AG04449 (cell line): ENCODE data around the gene EXOC4.

Source experiments
- CTCF ChIA-PET: fragments of 350-600 bp; formaldehyde crosslinking; extraction: SDS; loops from one replicate; lab custom pipeline; 2021; ENCODE audit warnings: antibody characterized with exemption; lab: Yijun Ruan, JAX
- POLR2A ChIA-PET: fragments of 400-600, 350-600 bp; formaldehyde crosslinking; extraction: SDS; loops from one replicate; lab custom pipeline; 2020; ENCODE audit warnings: antibody characterized with exemption, inconsistent platforms; lab: Yijun Ruan, JAX
- DNase-seq: peaks from one replicate; pipeline ENCODE4 v3.0.0-alpha.2; 2010; ENCODE audit warnings: low read depth, low spot score
- H3K4me3 ChIP-seq: 2 replicates; pipeline ENCODE4 v1.5.1; 2011; ENCODE audit warnings: low read depth, mild to moderate bottlenecking, control low read depth, low read length
- TF ChIP-seq, protein P1 (sequence below): IDR thresholded peaks from one replicate; pipeline ENCODE4 v1.5.1; 2011; ENCODE audit warnings: mild to moderate bottlenecking, moderate library complexity, low read length, control low read depth, inconsistent platforms; ENCODE audit not compliant: insufficient read depth; ENCODE audit errors: missing control alignments

The EXOC4 gene

DNA sequence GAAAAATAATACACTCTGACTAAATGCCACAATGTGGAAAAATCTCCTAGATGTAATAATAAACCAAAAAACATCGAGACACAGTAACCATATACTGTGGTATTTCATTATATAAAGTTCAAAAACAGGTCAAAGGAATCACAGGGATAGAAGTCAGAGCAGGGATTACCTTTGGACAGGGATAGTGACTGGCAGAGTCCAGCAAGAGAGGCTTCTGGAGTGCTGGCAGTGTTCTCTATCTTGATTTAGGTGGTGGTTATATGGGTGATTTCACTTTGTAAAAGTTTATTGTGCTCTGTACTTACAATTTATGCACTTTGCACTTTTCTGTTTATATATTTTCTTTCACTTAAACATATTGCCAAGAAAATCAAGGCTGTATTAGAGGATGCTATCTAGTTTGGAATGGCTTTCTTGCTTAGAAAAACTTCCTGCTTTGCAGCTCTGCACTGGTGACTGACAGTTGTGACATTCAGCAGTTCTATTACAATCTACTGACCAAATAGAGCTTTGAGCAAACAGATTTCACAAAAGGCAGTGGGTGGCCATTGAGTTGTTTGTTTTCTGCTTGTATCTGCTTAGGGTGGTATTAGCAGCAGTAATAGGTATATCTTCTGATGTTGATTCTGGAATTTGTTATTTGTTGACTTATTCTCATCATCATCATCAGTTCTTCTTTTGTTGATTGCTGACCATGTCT lies 610.6 kb downstream of the EXOC4 start:
- no peak for DNase-seq
- ChIA-PET CTCF (interaction anchor here (1.6 kb wide), 1 partner anchor 9 kb away, joined by 7 read pairs; no protein-coding TSS in a partner anchor), POLR2A (no interaction called here)
- H3K4me3 ChIP-seq = no peak overlapping the region
- TF ChIP-seq, protein P1, sequence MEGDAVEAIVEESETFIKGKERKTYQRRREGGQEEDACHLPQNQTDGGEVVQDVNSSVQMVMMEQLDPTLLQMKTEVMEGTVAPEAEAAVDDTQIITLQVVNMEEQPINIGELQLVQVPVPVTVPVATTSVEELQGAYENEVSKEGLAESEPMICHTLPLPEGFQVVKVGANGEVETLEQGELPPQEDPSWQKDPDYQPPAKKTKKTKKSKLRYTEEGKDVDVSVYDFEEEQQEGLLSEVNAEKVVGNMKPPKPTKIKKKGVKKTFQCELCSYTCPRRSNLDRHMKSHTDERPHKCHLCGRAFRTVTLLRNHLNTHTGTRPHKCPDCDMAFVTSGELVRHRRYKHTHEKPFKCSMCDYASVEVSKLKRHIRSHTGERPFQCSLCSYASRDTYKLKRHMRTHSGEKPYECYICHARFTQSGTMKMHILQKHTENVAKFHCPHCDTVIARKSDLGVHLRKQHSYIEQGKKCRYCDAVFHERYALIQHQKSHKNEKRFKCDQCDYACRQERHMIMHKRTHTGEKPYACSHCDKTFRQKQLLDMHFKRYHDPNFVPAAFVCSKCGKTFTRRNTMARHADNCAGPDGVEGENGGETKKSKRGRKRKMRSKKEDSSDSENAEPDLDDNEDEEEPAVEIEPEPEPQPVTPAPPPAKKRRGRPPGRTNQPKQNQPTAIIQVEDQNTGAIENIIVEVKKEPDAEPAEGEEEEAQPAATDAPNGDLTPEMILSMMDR = no peak

DNA sequence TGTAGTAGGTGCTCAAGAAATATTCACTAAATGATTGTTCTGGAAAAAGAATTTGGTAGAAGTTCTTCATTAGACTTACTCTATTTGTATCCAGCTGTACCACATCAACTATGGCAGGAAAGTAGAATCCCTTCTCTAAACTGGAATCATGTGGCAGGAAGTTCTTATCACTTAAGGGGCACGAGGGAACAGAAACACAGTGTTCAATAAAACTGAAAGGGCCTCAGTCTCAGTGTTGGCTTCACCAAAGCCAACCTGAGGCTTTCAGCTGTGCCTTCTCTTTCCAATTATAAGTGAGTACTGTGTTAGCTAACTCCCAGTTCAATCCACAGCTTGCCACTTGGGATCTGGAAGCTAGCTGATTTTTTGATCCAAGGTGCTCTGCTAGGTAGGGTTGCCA lies 616.7 kb downstream of the EXOC4 start:
- POLR2A ChIA-PET = no interaction called here
- CTCF ChIA-PET = no interaction called here
- DNase-seq = no peak

DNA sequence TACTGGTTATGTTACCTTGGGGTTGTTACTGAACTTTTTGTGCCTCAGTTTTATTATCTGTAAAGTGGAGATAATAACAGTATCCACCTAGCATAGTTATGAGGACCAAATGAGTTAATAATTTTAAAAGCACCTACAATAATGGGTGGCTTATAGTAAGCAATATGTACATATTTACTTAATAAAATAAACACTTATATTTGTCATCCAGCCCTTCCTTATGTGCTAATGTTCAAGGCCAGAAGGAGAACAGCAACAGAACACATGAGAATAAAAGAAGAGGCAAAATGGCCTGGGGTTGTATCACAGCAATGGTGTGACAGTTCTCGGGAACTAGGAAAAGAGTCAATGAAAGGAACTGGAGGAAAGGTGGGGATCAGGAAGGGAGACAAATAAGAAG lies 618.9 kb downstream of the EXOC4 start:
- ChIA-PET CTCF (interaction anchor here (1.2 kb wide), 1 partner anchor 17 kb away, joined by 4 read pairs; no protein-coding TSS in a partner anchor), POLR2A (no interaction called here)
- H3K4me3 ChIP-seq = no peak overlapping the region
- DNase-seq = no peak
- TF ChIP-seq, protein P1 = no peak

More for the DNA sequence above, 616.7 kb downstream of the EXOC4 start:
- no peak overlapping the region for H3K4me3 ChIP-seq
- TF ChIP-seq, protein P1 = no peak

DNA sequence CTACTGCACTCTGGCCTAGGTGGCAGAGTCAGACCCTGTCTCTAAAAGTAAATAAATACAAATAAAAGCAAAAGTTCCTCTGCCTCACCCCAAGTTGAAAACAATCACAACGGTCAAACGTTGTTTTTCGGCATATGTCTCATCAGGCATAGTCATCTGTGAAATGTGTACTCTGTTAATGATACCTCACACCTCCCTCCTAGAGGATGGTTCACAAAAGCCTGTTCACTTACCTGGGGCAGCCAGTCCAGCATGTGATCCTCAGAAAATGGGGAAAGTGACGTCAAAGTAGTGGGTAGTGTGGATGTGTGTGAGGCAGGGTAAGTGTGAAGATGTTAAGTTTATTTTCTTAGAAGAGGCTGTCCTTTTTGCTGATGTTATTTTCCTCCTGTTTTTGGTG lies 620.3 kb downstream of the EXOC4 start:
- ChIA-PET CTCF (no interaction called here), POLR2A (no interaction called here)
- no peak for DNase-seq
- TF ChIP-seq, protein P1 = no peak
- H3K4me3 ChIP-seq = no peak overlapping the region

DNA sequence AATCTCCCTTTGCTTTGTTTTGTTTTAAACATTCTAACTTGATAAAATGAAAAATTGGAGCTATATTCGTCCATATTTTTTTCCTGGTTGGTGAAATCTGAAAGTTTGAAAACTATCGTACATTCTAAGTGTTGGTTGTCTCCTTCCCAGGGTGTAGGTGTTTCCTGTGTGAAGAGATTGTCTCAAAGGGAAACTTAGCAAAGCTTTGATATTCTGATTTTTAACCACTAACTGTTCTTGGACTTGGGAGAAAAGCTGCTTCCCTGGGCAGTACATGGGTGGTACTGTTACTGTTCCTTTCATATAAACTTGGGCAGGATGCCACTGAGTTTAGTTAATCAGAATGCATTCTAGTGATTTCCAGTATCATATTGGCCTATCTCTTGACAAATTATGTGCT lies 620.8 kb downstream of the EXOC4 start:
- no peak overlapping the region for H3K4me3 ChIP-seq
- ChIA-PET CTCF (no interaction called here), POLR2A (no interaction called here)
- no peak for DNase-seq
- TF ChIP-seq, protein P1 = no peak

DNA sequence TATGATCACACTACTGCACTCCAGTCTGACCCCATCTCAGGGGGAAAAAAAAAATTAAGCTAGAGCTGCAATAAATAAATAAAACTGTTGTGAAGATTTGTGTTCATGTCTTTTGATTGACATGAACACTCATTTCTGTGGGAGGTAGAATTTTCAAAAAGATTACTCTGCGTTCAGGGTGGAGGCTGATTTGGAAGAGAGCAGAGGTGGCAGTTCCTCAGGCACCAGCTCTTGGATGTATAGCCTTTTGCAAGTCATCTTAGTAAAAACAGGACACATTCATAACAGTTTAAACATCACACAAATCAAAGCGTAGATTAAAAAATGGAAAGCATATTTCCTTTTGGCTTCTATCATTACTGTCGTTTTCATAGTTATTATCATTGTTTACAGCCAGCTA lies 630.7 kb downstream of the EXOC4 start:
- TF ChIP-seq, protein P1 = no peak
- H3K4me3 ChIP-seq = no peak overlapping the region
- no peak for DNase-seq
- CTCF ChIA-PET = no interaction called here
- POLR2A ChIA-PET = no interaction called here
